ENCODE data around the gene ITGA1. TPM values are rescaled to one million over a fixed set of nuclear protein-coding genes. Genes with fewer than 3 reads are reported as not detected.

Gene ITGA1
- total RNA-seq, 2 donors from 2014 or later: 0.33 to 3.5 TPM

DNA sequence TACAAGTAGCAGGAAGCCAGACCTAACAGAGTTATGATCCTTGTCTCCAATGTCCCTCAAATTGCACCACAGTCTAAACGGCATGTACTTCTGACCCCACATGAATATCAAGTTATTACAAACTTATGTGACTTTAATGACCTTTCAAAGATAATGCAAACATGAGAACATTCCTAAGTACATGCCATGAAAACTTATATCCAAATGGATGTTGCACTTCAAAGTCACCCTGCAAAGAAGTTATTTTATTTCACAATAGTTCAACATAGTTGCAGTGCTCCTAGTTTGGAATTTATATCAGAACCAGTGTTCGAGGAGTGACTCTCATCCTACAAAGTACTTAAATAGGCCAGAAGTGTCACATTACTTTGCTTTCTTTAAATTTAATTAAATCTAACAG, 41.2 kb upstream of the ITGA1 start:
- Histone ChIP-seq H3K4me3 (ENCODE audit: low read length) (no peak overlapping the region), H3K27ac (ENCODE audit: low read depth, low read length) (no peak overlapping the region), H3K27me3 (ENCODE audit: control insufficient read depth, insufficient read depth, low read length, poor library complexity, severe bottlenecking) (no peaks in the 10 kb centered on the region), H3K9ac (ENCODE audit: extremely low read depth, low read length, poor library complexity, severe bottlenecking) (no peak overlapping the region), H3K36me3 (ENCODE audit: control insufficient read depth, insufficient read depth, low read length) (no peaks in the 10 kb centered on the region), H3K9me3 (ENCODE audit: control insufficient read depth, low read length) (no peaks in the 10 kb centered on the region), H3K4me1 (ENCODE audit: control insufficient read depth, insufficient read depth, low read length) (no peaks in the 10 kb centered on the region)
- Mint-ChIP-seq H3K9me3 (no peaks in the 10 kb centered on the region), H3K27me3 (ENCODE audit: insufficient read depth) (no peaks in the 10 kb centered on the region), H3K4me3 (no peak overlapping the region), H3K4me1 (no peaks in the 10 kb centered on the region), H3K27ac (no peak overlapping the region), H3K36me3 (ENCODE audit: low read depth) (no peaks in the 10 kb centered on the region)
- TF ChIP-seq, protein P1, sequence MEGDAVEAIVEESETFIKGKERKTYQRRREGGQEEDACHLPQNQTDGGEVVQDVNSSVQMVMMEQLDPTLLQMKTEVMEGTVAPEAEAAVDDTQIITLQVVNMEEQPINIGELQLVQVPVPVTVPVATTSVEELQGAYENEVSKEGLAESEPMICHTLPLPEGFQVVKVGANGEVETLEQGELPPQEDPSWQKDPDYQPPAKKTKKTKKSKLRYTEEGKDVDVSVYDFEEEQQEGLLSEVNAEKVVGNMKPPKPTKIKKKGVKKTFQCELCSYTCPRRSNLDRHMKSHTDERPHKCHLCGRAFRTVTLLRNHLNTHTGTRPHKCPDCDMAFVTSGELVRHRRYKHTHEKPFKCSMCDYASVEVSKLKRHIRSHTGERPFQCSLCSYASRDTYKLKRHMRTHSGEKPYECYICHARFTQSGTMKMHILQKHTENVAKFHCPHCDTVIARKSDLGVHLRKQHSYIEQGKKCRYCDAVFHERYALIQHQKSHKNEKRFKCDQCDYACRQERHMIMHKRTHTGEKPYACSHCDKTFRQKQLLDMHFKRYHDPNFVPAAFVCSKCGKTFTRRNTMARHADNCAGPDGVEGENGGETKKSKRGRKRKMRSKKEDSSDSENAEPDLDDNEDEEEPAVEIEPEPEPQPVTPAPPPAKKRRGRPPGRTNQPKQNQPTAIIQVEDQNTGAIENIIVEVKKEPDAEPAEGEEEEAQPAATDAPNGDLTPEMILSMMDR (conservative IDR thresholded peaks at IDR 0.05): no peak
- WGBS, 2 experiments (ENCODE audit: insufficient coverage in 1 of 2, insufficient read length in 1 of 2): 96% methylated on average over 2 of the region's 2 CpGs; no CpG with 5 or more reads in 1 of the 2 experiments
- DNase-seq: no peak

DNA sequence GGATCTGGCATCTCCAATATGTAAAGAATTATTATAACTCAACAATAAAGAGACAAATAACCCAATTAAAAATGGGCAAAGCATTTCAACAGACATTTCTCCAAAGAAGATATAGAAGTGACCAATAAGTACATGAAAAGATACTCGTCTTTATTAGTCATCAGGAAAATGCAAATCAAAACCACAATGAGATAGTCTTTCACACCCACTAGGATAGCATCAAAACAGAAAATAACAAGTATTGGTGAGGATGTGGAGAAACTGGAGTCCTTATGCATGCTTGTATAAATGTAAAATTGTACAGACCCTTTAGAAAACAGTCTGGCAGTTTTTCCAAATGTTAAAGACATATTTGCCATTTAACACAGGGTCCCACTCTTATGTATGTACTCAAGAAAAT, 39.1 kb upstream of the ITGA1 start:
- 50% methylated on average over 1 of the region's 1 CpG; no CpG with 5 or more reads in 1 of the 2 experiments for WGBS, 2 experiments (ENCODE audit: insufficient coverage in 1 of 2, insufficient read length in 1 of 2)
- no peak for DNase-seq
- H3K27ac Mint-ChIP-seq: no peak overlapping the region
- H3K36me3 Mint-ChIP-seq (ENCODE audit: low read depth): no peaks in the 10 kb centered on the region
- Histone ChIP-seq H3K27ac (ENCODE audit: low read depth, low read length) (no peak overlapping the region), H3K9me3 (ENCODE audit: control insufficient read depth, low read length) (no peaks in the 10 kb centered on the region), H3K27me3 (ENCODE audit: control insufficient read depth, insufficient read depth, low read length, poor library complexity, severe bottlenecking) (no peaks in the 10 kb centered on the region), H3K4me1 (ENCODE audit: control insufficient read depth, insufficient read depth, low read length) (no peaks in the 10 kb centered on the region), H3K36me3 (ENCODE audit: control insufficient read depth, insufficient read depth, low read length) (no peaks in the 10 kb centered on the region), H3K4me3 (ENCODE audit: low read length) (no peak overlapping the region), H3K9ac (ENCODE audit: extremely low read depth, low read length, poor library complexity, severe bottlenecking) (no peak overlapping the region)
- no peaks in the 10 kb centered on the region for H3K9me3 Mint-ChIP-seq
- no peaks in the 10 kb centered on the region for H3K27me3 Mint-ChIP-seq (ENCODE audit: insufficient read depth)
- H3K4me1 Mint-ChIP-seq: no peaks in the 10 kb centered on the region
- H3K4me3 Mint-ChIP-seq: no peak overlapping the region
- TF ChIP-seq, protein P1 (conservative IDR thresholded peaks at IDR 0.05): no peak

DNA sequence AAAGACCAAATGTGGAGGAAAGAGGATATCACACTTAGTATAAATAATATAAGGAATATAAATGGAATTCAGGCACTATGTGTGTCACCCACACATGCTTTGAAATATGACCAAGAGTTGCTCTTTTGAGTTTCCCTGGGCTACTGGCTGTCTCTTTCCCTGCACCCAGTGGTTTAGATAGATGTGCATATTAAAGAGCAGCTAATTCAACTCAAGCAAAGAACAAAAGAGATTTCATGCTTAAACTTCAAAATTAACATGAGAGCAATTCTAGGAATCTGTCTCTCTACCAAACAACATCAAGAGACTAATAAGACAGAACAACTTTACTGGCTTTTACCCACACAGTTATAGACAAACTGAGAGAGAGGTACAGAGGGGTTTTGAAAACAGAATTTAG, 38.0 kb upstream of the ITGA1 start:
- Histone ChIP-seq H3K36me3 (ENCODE audit: control insufficient read depth, insufficient read depth, low read length) (no peaks in the 10 kb centered on the region), H3K27me3 (ENCODE audit: control insufficient read depth, insufficient read depth, low read length, poor library complexity, severe bottlenecking) (no peaks in the 10 kb centered on the region), H3K4me3 (ENCODE audit: low read length) (no peak overlapping the region), H3K27ac (ENCODE audit: low read depth, low read length) (no peak overlapping the region), H3K4me1 (ENCODE audit: control insufficient read depth, insufficient read depth, low read length) (no peaks in the 10 kb centered on the region), H3K9ac (ENCODE audit: extremely low read depth, low read length, poor library complexity, severe bottlenecking) (no peak overlapping the region), H3K9me3 (ENCODE audit: control insufficient read depth, low read length) (no peaks in the 10 kb centered on the region)
- Mint-ChIP-seq H3K27ac (no peak overlapping the region), H3K4me3 (no peak overlapping the region), H3K27me3 (ENCODE audit: insufficient read depth) (no peaks in the 10 kb centered on the region), H3K9me3 (no peaks in the 10 kb centered on the region), H3K4me1 (no peaks in the 10 kb centered on the region), H3K36me3 (ENCODE audit: low read depth) (no peaks in the 10 kb centered on the region)
- no peak for DNase-seq
- TF ChIP-seq, protein P1 (conservative IDR thresholded peaks at IDR 0.05): no peak
